OCI-LY7 (cell line): ENCODE results near the gene CFAP90.

Experiments used
- CTCF ChIP-seq: fragments of 200-600 bp; sonication (generic); conservative IDR thresholded peaks from 2 replicates; pipeline ENCODE4 v1.5.1; 2014; ENCODE audit warnings: mild to moderate bottlenecking, antibody characterized with exemption, low read length, moderate library complexity, mixed read lengths
- EZH2phosphoT487 ChIP-seq: fragments of 200-600 bp; sonication (generic); IDR thresholded peaks from 2 replicates; pipeline ENCODE4 v1.6.1; 2018; ENCODE audit warnings: low read depth, borderline replicate concordance, mild to moderate bottlenecking, mixed run types, antibody characterized with exemption, low read length, moderate library complexity, mixed read lengths

DNA sequence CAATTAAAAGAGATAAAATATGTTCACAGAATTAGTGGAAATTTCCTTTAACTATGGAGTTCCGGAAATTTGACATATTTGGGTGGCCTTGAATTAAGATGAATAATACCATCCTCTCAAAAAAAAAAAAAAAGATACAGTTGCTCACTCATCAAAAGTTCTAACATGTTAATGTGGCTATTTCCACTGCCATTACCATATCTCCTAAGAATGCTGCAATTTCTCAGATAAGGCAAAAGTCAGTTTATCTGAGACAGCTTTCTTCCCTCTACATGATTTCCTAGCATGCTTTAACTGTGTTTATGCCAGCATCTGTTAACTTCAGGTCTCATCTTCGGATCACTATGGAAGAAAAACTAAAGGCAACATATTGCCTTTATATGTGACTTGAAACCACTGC, 15.3 kb upstream of the CFAP90 start:
- no peak for TF ChIP-seq CTCF
- TF ChIP-seq EZH2phosphoT487 = no peak
